ENCODE measurements around the gene VWF.

DNA sequence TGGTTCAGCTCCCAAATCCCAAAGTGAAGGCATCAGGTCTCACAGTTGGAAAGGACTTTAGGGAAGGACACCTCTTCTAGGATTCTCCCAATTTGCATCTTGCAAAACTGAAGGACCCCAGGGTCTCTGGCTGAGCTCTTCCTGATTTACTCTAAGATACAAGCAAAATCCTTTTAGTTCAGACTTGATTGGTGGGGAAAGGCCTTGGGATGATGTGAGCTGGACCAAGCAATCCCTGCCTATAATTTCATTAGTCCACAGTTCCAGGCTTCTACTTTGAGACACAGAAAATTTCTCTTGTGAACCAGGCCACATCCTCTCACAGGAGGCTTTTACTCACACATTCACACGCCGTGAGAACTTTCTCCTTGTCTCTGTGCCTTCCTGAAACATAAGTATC is 23.6 kb upstream of the VWF start:
- TF ChIP-seq, protein P1, sequence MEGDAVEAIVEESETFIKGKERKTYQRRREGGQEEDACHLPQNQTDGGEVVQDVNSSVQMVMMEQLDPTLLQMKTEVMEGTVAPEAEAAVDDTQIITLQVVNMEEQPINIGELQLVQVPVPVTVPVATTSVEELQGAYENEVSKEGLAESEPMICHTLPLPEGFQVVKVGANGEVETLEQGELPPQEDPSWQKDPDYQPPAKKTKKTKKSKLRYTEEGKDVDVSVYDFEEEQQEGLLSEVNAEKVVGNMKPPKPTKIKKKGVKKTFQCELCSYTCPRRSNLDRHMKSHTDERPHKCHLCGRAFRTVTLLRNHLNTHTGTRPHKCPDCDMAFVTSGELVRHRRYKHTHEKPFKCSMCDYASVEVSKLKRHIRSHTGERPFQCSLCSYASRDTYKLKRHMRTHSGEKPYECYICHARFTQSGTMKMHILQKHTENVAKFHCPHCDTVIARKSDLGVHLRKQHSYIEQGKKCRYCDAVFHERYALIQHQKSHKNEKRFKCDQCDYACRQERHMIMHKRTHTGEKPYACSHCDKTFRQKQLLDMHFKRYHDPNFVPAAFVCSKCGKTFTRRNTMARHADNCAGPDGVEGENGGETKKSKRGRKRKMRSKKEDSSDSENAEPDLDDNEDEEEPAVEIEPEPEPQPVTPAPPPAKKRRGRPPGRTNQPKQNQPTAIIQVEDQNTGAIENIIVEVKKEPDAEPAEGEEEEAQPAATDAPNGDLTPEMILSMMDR (IDR thresholded peaks at IDR 0.05): no peak
- no peak for TF ChIP-seq POLR2A (IDR thresholded peaks at IDR 0.05)
